Parathyroid adenoma (tissue), 2 donors: Measurements from ENCODE around the gene KRTAP5-6.
"Not testable (repeated sequence)": the region's sequence is repeated elsewhere in the genome, so short reads cannot be mapped to it uniquely, and the experiment has no call there.

ENCODE experiments used
- H2AFZ ChIP-seq: fragments of 300-600 bp; sonication (generic); one replicate; pipeline ENCODE4 v1.7.0; 2017; ENCODE audit warnings: antibody characterized with exemption, mild to moderate bottlenecking
- H3K27ac ChIP-seq: fragments of 300-600 bp; sonication (generic); one replicate; pipeline ENCODE4 v1.7.0; 2017
- H3K27me3 ChIP-seq: fragments of 300-600 bp; sonication (generic); one replicate; pipeline ENCODE4 v1.7.0; 2017; ENCODE audit warnings: low read length; ENCODE audit not compliant: control insufficient read depth, insufficient read depth
- H3K36me3 ChIP-seq: fragments of 300-600 bp; sonication (generic); one replicate; pipeline ENCODE4 v1.7.0; 2017; ENCODE audit warnings: low read length; ENCODE audit not compliant: control insufficient read depth, insufficient read depth
- H3K4me1 ChIP-seq: fragments of 300-600 bp; sonication (generic); one replicate; pipeline ENCODE4 v1.7.0; 2017; ENCODE audit warnings: control low read depth
- H3K4me2 ChIP-seq: fragments of 300-600 bp; sonication (generic); one replicate; pipeline ENCODE4 v1.7.0; 2017; ENCODE audit warnings: low read length
- H3K4me3 ChIP-seq: fragments of 300-600 bp; sonication (generic); one replicate; pipeline ENCODE4 v1.7.0; 2017; ENCODE audit warnings: low read depth, low read length
- H3K79me2 ChIP-seq: fragments of 300-600 bp; sonication (generic); one replicate; pipeline ENCODE4 v1.7.0; 2017; ENCODE audit warnings: control low read depth
- H3K9ac ChIP-seq: fragments of 300-600 bp; sonication (generic); one replicate; pipeline ENCODE4 v1.7.0; 2017; ENCODE audit warnings: mild to moderate bottlenecking
- H3K9me3 ChIP-seq: fragments of 300-600 bp; sonication (generic); one replicate; pipeline ENCODE4 v1.7.0; 2017; ENCODE audit warnings: low read length; ENCODE audit not compliant: control insufficient read depth
- TF ChIP-seq, protein P1 (sequence below): fragments of 300-600 bp; sonication (generic); IDR thresholded peaks from one replicate; pipeline ENCODE4 v1.7.0; 2017; ENCODE audit warnings: antibody characterized with exemption, mild to moderate bottlenecking
- donor health status: primary hyperparathyroidism.

Gene KRTAP5-6

DNA sequence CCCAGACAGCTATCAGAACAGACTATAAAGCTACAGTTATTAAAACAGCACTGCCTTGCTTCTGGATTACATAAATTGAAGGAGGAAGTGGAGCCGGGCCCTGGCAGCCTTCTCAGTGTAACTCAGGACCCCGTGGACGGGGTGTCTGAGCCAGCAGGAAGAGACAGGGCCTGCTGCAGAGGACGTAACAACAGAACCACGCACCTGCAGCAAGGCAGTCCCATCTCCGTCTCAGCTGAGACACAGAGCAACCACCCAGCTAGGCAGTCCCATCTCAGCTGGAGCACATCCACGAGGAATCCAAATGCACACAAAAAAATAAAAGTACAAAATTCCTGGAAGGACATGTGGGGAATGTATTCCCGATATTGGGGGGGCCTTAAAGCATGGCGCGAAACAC, 17.1 kb upstream of the KRTAP5-6 start:
- H3K79me2 ChIP-seq, result no peaks in the 10 kb centered on the region
- H3K27me3 ChIP-seq, result no peaks in the 10 kb centered on the region
- no peak overlapping the region for H3K27ac ChIP-seq
- TF ChIP-seq, protein P1, sequence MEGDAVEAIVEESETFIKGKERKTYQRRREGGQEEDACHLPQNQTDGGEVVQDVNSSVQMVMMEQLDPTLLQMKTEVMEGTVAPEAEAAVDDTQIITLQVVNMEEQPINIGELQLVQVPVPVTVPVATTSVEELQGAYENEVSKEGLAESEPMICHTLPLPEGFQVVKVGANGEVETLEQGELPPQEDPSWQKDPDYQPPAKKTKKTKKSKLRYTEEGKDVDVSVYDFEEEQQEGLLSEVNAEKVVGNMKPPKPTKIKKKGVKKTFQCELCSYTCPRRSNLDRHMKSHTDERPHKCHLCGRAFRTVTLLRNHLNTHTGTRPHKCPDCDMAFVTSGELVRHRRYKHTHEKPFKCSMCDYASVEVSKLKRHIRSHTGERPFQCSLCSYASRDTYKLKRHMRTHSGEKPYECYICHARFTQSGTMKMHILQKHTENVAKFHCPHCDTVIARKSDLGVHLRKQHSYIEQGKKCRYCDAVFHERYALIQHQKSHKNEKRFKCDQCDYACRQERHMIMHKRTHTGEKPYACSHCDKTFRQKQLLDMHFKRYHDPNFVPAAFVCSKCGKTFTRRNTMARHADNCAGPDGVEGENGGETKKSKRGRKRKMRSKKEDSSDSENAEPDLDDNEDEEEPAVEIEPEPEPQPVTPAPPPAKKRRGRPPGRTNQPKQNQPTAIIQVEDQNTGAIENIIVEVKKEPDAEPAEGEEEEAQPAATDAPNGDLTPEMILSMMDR, result no peak
- H3K9me3 ChIP-seq, result no peaks in the 10 kb centered on the region
- H2AFZ ChIP-seq, result no peak overlapping the region
- no peak overlapping the region for H3K4me3 ChIP-seq
- H3K4me1 ChIP-seq, result no peaks in the 10 kb centered on the region
- H3K9ac ChIP-seq, result no peak overlapping the region
- no peaks in the 10 kb centered on the region for H3K36me3 ChIP-seq
- H3K4me2 ChIP-seq, result no peak overlapping the region

DNA sequence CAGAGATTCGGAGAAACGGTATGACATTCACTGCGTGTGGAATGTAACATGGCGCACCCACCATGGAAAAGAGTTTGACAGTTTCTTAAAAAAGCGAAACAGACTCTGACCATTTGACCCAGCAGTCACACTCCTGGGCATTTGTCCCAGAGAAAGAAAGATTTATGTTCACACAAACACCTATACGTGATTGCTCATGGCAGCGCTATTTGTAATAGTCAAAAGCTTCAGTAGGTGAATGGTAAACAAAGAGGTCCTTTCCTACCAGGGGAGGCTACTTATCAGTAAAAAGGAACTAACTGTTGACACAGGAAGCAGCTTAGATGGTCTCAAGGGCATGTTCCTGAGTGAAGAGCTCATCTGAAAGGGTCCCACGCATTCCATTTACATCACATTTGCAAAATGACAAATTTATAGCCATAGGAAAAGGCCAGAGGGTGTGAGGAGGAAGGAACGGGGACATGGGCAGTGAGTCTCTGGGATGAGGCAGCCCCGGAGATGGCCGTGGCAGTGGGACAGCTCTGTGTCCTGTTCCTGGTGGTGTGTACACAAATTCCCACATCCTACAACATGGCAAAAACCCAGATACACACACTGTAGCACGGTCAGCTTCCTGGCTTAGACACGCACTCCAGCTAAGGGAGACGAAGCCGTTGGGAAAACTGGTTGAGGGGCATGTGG, 14.6 kb upstream of the KRTAP5-6 start:
- Histone ChIP-seq H2AFZ (no peak overlapping the region), H3K79me2 (no peaks in the 10 kb centered on the region), H3K27me3 (no peaks in the 10 kb centered on the region)

DNA sequence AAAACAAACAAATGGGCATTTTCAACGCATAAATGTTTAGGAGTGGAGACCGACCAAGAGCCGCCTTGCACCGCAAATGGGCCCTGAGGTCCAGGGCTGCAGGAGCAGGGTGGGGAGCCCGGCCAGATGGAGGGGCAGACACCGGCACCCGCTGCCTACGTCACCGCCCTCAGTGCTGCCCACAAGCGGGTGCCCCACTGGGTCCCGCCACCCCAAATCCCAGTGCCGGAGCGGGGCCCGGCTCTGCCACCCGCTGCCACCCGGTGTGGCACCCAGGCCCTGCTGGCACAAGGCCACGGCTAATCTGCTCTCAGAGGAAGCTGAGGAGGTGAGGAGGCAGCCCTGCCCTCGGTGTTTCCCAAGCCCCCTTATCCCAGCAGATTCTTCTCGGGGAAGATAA, 13.8 kb upstream of the KRTAP5-6 start:
- not testable (repeated sequence) for H3K9ac ChIP-seq, H3K36me3 ChIP-seq, H3K27ac ChIP-seq, H3K9me3 ChIP-seq, H3K4me3 ChIP-seq, H3K4me2 ChIP-seq, H3K79me2 ChIP-seq, H3K27me3 ChIP-seq, H3K4me1 ChIP-seq, H2AFZ ChIP-seq

More for the DNA sequence above, 14.6 kb upstream of the KRTAP5-6 start:
- Histone ChIP-seq H3K4me1 (no peaks in the 10 kb centered on the region), H3K4me3 (no peak overlapping the region), H3K9ac (no peak overlapping the region), H3K9me3 (no peaks in the 10 kb centered on the region), H3K27ac (no peak overlapping the region), H3K36me3 (no peaks in the 10 kb centered on the region), H3K4me2 (no peak overlapping the region)
- TF ChIP-seq, protein P1, result no peak

DNA sequence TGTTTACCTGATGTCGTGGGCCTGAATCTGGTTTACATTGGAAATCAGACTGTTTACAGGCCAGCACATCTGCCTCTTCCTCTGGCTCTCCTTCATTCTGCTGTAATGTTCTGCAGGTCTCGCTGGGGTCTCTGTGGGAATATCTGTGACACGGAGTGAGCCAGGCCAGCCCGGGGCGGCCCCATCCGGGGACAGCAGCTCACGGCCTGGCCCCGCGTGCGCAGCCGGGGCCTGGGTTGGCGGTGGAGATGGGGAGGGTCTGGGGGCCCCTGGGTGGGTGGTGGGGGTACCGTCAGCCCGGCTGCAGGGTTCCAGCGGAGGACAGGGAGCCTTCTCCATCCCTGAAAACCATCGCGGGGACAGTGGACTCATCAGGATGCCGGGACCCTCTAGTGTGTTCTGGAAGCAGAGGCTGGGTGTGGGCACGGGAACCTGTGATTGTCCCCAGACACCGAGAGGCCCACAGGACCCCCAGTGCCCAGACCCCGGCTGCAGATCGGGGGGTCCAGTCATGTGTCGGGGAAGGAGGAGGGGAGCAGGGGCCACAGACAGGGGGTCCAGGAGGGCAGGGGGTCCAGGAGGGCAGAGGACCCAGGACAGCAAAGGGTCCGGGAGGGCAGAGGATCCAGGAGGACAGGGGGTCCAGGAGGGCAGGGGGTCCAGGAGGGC, 13.0 kb upstream of the KRTAP5-6 start:
- H3K9me3 ChIP-seq, H3K4me1 ChIP-seq, H3K4me2 ChIP-seq, H3K36me3 ChIP-seq, H3K27ac ChIP-seq, H2AFZ ChIP-seq, H3K9ac ChIP-seq, H3K27me3 ChIP-seq, H3K4me3 ChIP-seq, H3K79me2 ChIP-seq: not testable (repeated sequence)

DNA sequence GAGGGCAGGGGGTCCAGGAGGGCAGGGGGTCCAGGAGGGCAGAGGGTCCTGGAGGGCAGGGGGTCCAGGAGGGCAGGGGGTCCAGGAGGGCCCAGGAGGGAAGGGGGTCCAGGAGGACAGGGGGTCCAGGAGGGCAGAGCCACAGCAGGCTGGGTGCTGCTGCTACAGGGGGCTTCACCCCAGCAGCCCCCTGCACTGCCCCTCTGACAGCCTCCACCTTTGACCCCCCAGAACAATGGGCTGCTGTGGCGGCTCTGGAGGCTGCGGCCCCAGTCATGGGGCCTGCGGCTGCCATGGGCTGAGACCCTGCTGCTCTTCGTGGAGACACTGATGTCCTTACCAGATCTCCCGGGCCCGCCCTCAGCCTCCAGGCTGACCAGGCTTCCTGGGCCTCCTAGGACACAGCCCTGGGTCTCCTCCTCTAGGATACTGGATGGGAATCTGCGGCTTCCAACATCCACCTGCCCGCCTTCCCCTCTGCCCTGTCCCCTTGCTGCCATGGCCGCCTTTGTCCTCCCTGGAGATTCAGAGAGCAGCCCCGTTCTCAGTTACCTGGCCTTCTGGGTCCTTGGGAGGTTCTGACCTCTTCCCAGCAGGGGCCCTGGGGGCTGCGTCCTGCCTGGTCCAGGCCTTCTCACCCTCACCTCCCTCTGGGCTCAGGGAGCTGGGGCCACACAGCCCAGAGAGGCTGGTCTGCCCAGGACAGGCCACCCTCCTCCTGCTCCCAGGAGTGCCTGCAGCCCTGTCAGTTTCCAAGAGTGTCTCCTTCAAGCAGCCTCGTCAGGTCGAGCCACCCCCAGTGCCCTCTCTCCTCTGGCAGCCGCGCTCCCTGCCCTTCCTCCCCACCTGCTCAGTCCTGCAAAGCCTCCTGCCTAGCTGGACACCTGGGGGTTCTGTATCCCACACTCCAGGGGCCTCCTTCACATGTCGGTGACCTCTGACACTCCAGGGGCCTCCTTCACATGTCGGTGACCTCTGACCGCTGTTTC, 11.8 kb upstream of the KRTAP5-6 start:
- H3K36me3 ChIP-seq, H3K79me2 ChIP-seq, H3K4me1 ChIP-seq, H3K27me3 ChIP-seq, H3K9me3 ChIP-seq, H3K27ac ChIP-seq, H3K9ac ChIP-seq, H3K4me2 ChIP-seq, H3K4me3 ChIP-seq, H2AFZ ChIP-seq: not testable (repeated sequence)

DNA sequence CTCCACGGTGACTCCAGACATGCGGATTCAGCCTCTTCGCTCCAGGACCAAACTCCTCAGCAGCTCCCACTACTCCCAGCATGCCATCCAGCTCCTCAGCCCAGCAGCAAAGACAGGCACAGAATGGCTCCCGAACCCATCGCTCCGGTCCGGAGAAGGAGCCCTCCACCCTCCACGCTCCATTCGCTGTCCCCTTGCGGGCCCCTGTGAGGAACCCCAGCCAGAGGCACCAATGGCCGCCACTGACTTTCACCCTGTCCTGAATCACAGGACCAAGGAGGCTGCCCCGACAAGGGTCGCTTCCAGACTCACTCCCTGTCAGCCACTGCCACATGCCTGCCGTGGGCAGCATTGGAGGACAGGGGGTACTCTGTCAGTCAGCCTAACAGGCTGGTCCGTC, 10.8 kb upstream of the KRTAP5-6 start:
- H3K4me2 ChIP-seq, H3K4me3 ChIP-seq, H3K36me3 ChIP-seq, H3K79me2 ChIP-seq, H2AFZ ChIP-seq, H3K9ac ChIP-seq, H3K27me3 ChIP-seq, H3K4me1 ChIP-seq, H3K9me3 ChIP-seq, H3K27ac ChIP-seq: not testable (repeated sequence)

DNA sequence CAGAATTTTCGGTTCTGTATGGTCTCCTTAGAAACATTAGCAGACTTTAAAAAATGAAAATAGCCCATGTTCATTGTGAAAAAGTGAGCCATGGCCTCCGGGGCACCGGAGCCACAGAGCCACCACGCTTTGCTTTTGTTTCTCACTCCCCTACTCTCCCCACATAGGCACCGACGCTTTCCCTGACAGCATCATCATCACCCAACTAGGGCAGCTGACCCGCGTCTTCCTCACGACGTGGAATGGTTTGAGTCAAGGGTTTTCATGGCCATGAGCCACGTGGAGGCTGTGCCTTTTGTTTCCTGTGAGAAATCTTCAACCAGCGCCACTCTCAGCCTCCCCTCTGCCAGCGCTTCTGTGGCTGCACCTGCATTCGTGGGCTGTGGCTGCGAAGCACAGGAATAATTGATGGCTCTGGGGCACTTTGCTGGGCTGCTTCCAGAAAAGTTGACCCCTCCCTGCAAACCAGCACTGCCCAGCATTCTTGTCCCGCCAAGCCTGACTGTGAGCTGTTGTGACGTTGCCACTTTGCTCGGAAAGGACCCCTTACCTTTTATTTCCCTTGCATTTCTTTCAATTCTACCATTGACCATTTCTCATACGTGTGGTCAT, 8.6 kb upstream of the KRTAP5-6 start:
- H2AFZ ChIP-seq, H3K4me1 ChIP-seq, H3K27me3 ChIP-seq, H3K79me2 ChIP-seq, H3K4me3 ChIP-seq, H3K9me3 ChIP-seq, H3K9ac ChIP-seq, H3K27ac ChIP-seq, H3K4me2 ChIP-seq, H3K36me3 ChIP-seq: not testable (repeated sequence)

DNA sequence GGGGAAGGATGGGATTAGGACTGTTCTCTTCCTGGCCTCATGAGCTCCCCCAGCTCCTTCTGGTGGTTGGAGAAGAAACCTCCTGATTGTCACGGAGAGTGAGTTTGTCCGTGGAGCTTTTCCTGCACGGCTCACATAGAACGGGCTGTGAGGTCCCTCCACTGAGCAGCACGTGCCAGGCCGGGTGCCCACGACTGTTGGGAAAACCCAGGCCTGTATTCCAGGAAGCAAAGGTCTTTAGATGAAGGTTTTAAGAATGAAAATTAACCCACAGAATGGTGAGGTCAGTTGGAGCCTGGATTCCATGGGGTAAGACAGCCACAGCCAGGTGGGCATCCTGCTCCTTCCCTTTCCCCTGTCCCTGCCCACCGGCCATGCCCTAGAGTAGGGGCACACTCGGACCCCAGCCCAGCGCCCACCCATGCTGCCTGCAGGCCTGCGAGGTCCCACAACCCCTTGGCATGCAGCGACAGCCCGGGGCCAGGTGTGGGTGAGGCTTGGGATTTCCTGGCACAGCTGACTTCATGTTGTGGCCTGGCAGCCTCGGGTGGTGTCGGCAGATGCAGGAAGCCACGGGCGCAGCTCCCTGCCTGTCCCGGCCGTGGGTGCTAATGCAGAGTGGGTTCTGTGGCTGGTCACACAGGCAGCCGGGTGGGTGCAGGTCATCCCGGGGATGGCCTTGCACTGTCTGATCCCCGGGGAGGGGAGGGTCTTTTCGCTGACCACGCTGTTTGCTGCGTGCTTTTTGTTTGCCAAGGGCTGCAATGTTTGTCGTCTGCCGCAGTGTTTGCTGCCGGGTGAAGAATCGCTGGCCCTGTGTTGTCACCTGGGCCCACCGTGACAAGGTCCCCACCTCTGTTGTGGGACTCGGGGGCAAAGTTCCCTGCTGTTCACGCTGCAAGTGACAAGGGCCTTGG, 7.5 kb upstream of the KRTAP5-6 start:
- H2AFZ ChIP-seq, H3K27ac ChIP-seq, H3K27me3 ChIP-seq, H3K36me3 ChIP-seq, H3K4me3 ChIP-seq, H3K9ac ChIP-seq, H3K4me1 ChIP-seq, H3K79me2 ChIP-seq, H3K9me3 ChIP-seq, H3K4me2 ChIP-seq: not testable (repeated sequence)
